MG63 (cell line): ENCODE results near the gene NCAPH2. TPM values are rescaled to one million over a fixed set of nuclear protein-coding genes. Genes with fewer than 3 reads are reported as not detected.
A peak's percentile ranks its signal among the peaks of the same experiment; 100 is the strongest.

Experiments
- DNase-seq: peaks from one replicate; pipeline ENCODE4 v3.0.0-alpha.2; 2020
- H3K27me3 ChIP-seq: fragments of 250-450 bp; sonication (Bioruptor Pico); 2 replicates; pipeline ENCODE4 v1.5.1; 2020; ENCODE audit warnings: mild to moderate bottlenecking, moderate library complexity
- H3K36me3 ChIP-seq: fragments of 250-450 bp; sonication (Bioruptor Pico); 2 replicates; pipeline ENCODE4 v1.5.1; 2020; ENCODE audit warnings: mild to moderate bottlenecking, moderate library complexity
- H3K4me3 ChIP-seq: fragments of 250-450 bp; sonication (Bioruptor Pico); 2 replicates; pipeline ENCODE4 v1.5.1; 2020; ENCODE audit warnings: mild to moderate bottlenecking, moderate library complexity
- H3K9me3 ChIP-seq: fragments of 250-450 bp; sonication (Bioruptor Pico); 2 replicates; pipeline ENCODE4 v1.5.1; 2020; ENCODE audit warnings: mild to moderate bottlenecking, moderate library complexity
- total RNA-seq: library from RNA; depleted of rRNA; stranded (reverse); fragments of >200 nt; shearing (Covaris generic); gene quantifications from 2 replicates; pipeline ENCODE4 v1.2.3, GENCODE V29; 2014; ENCODE audit warnings: low replicate concordance; rRNA removed

Gene NCAPH2
- total RNA-seq = 68.0 and 102 TPM in 2 replicates

DNA sequence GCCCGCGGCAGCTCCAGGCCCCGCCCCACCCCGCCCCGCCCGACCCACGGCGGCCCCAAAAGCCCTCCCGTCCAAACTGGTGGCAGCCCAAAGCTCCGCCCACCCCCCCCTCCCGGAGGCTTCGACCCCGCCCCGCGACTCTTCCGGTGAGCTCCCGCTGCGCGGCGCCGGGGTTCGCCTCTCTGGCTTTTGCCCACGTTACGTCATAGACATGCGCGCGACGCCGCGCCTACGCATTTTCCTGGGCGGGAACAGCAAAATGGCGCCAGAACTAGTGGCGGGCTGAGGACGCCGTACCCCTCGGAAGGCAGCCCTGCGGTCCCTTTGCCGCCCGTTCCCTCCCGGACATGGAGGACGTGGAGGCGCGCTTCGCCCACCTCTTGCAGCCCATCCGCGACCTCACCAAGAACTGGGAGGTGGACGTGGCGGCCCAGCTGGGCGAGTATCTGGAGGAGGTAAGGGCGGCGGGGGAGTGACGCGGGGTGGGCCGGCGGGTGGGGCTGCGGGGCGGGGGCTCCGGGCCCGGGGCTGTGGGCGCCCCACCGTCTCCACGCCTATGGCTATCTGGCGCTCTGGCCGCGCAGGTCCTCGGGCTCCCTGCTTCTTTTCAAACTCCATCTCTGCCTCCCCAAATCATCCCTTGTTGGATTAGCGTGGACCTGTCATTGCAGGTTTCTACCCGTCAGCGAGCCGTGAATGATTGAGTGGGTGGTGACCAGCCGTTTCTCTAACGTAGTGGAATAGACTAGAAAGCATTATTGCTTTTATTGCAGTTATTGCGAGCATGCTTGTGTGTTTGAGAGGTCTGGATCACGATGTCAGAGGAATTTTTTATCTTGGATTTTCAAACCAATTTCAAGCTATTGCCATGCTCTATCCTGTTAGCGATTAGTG, at the start of gene NCAPH2:
NCAPH2 (plus strand) TSS at position 234 of the 894 bp plus-strand sequence; CDS start at position 348, 114 bp downstream.
- Histone ChIP-seq H3K27me3 (no peaks in the 10 kb centered on the region), H3K4me3 (peak within 1 kb of the TSS; percentile 98), H3K36me3 (peaks cover 26% of the 10 kb centered on the region), H3K9me3 (no peaks in the 10 kb centered on the region)
- peak; percentile 89 for DNase-seq

DNA sequence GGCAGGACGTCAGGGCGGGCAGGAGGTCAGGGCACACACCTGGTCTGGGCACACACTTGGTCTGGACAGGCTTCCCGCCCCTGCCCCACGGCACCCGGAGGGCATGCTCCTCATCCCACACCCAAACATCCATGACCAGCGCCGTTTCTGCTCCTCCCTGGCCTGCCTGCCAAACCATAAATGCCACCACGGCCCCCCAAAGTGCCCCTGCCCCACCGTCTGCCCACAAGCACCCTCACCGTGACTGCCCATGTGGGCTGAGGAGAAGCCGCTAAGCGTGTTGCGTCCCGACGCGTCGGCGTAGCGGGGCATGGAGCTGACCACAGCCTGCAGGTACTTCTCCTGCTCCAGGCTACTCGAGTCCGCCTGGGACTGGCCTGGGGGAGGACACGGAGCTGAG, 49.0 kb upstream of the NCAPH2 start:
- H3K9me3 ChIP-seq = no peaks in the 10 kb centered on the region
- no peak for DNase-seq
- peaks cover 35% of the 10 kb centered on the region for H3K36me3 ChIP-seq
- H3K27me3 ChIP-seq = no peaks in the 10 kb centered on the region
- H3K4me3 ChIP-seq = no peak overlapping the region

DNA sequence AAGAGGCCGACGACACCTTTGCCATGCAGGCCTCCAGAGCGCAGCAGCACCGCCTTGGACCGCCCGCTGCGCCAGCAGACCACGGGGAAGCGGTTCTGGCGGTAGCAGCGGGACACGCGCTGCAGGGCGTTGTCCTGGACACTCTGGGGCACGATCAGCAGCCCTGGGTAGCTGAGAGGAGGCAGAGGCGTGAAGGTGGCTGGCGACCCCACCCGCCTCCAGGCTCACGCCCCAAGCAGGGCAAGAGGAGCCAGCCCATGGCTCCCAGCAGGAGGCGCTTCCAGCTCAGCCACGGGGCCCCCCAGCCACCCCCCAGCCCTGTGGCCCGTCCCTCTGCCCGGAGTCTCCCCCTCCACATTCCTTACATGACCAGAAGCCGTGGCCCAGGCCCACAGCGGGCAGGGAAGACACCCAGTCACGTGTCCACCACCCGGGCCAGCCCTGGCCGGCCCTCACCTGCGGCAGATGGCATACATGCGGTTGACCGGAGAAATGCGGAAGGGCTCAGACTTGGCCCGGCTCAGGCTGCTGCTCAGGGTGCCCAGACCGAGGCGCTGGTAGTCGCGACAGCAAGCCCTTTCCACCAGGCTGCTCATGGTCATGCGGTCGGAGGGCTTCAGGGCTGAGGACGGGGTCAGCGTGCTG, 48.4 kb upstream of the NCAPH2 start:
- H3K27me3 ChIP-seq = no peaks in the 10 kb centered on the region
- H3K9me3 ChIP-seq = no peaks in the 10 kb centered on the region
- no peak overlapping the region for H3K4me3 ChIP-seq
- peaks cover 35% of the 10 kb centered on the region for H3K36me3 ChIP-seq
- no peak for DNase-seq

DNA sequence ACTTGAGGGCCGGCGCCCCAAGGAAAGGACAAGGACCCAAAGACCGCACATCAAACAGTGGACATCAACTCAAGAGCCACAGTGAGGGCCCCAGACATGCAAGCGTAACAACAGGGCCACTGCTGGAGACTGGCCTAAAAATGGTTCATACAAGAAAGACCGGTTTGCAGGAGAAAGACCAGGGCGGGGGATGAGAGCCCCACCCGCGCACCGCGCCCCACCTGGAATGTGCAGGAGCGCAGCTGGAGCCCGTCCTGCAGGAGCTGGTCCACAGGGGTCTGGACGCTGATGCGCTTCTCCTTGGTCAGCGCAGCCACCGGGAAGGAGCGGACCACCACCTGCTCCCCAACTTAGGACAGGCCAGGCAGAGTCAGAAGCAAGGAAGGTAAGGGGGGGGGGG, 47.1 kb upstream of the NCAPH2 start:
- no peak overlapping the region for H3K4me3 ChIP-seq
- DNase-seq = no peak
- H3K9me3 ChIP-seq = no peaks in the 10 kb centered on the region
- H3K36me3 ChIP-seq = peaks cover 35% of the 10 kb centered on the region
- no peaks in the 10 kb centered on the region for H3K27me3 ChIP-seq

DNA sequence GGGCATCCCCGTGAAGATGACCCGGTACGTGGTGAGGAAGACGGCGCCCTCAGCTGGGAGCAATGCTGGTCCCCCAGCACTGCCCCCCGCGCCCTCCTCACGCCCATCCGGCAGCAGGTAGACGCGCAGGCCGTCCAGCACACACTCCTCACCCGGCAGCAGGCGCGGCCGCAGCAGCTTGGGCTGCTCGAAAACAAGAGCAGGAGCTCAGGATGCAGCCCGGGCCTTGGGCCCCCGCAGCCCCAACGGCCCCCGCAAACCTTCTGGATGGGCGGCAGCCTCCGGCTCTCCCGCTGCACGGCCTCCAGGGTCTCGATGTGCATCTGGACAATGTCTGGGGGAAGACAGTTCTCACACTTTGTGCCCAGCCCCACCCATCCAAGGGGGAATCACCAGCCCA, 46.5 kb upstream of the NCAPH2 start:
- H3K9me3 ChIP-seq = no peaks in the 10 kb centered on the region
- H3K4me3 ChIP-seq = no peak overlapping the region
- H3K36me3 ChIP-seq = peaks cover 35% of the 10 kb centered on the region
- no peaks in the 10 kb centered on the region for H3K27me3 ChIP-seq
- DNase-seq = no peak

GRCh38 chr22:50461979-50462540, 46.0 kb upstream of the NCAPH2 start:
- H3K36me3 ChIP-seq = peaks cover 33% of the 10 kb centered on the region
- H3K27me3 ChIP-seq = no peaks in the 10 kb centered on the region
- no peak for DNase-seq
- no peaks in the 10 kb centered on the region for H3K9me3 ChIP-seq
- no peak overlapping the region for H3K4me3 ChIP-seq

DNA sequence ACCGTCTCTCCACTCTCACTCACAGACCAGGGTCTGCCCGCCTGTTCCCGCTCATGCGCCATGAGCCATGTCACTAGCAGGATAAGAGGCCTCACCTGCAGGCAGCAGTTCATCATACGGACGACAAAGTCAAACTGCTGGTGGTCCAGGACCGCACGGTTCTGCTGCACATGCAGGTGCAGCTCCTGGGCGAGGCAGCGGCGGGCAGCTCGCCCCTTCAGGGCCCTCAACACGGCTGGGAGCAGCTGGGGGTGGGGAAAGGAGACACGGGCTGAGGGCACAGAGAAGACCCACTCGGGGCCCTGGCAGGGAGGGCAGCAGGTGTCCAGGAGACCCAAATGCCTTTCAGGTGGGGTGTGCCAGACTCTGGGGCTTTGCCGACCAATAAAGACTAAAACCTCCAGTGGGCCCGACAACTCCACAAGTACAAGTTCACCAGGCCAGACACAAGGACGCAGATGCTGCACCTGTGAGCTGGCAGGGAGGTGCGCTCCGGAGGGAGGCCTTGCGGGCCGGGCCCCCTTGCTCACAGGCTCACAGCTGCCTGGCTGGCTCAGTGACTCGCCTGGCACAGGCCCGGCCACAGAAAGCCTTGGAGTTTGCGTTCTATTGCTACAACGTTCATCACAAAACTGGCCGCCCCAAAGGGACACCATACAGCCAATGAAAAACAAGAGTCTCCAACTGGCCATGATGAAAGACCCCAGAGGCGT, 44.7 kb upstream of the NCAPH2 start:
- Histone ChIP-seq H3K9me3 (no peaks in the 10 kb centered on the region), H3K36me3 (peaks cover 32% of the 10 kb centered on the region), H3K4me3 (no peak overlapping the region), H3K27me3 (no peaks in the 10 kb centered on the region)
- DNase-seq = no peak

- H3K36me3 ChIP-seq = peaks cover 32% of the 10 kb centered on the region
These were observed 43.6 kb upstream of the NCAPH2 start for GRCh38 chr22:50464451-50464850.

GRCh38 chr22:50465066-50465930, 42.7 kb upstream of the NCAPH2 start:
- no peak for DNase-seq
- H3K4me3 ChIP-seq = no peak overlapping the region
- no peaks in the 10 kb centered on the region for H3K9me3 ChIP-seq
- H3K27me3 ChIP-seq = no peaks in the 10 kb centered on the region
- peaks cover 25% of the 10 kb centered on the region for H3K36me3 ChIP-seq

More at GRCh38 chr22:50464451-50464850, 43.6 kb upstream of the NCAPH2 start:
- Histone ChIP-seq H3K9me3 (no peaks in the 10 kb centered on the region), H3K27me3 (no peaks in the 10 kb centered on the region), H3K4me3 (no peak overlapping the region)
- no peak for DNase-seq

- no peaks in the 10 kb centered on the region for H3K27me3 ChIP-seq
- no peak overlapping the region for H3K4me3 ChIP-seq
- no peak for DNase-seq
- peaks cover 14% of the 10 kb centered on the region for H3K36me3 ChIP-seq
- no peaks in the 10 kb centered on the region for H3K9me3 ChIP-seq
These were observed 40.7 kb upstream of the NCAPH2 start for GRCh38 chr22:50467341-50467740.

GRCh38 chr22:50467773-50468440, 40.1 kb upstream of the NCAPH2 start:
- H3K4me3 ChIP-seq = no peak overlapping the region
- H3K9me3 ChIP-seq = no peaks in the 10 kb centered on the region
- no peaks in the 10 kb centered on the region for H3K27me3 ChIP-seq
- DNase-seq = no peak
- peaks cover 18% of the 10 kb centered on the region for H3K36me3 ChIP-seq

GRCh38 chr22:50468626-50469025, 39.4 kb upstream of the NCAPH2 start:
- H3K9me3 ChIP-seq = no peaks in the 10 kb centered on the region
- no peak overlapping the region for H3K4me3 ChIP-seq
- H3K27me3 ChIP-seq = no peaks in the 10 kb centered on the region
- DNase-seq = no peak
- H3K36me3 ChIP-seq = peaks cover 21% of the 10 kb centered on the region

- peak; percentile 56 for DNase-seq
- Histone ChIP-seq H3K27me3 (no peaks in the 10 kb centered on the region), H3K36me3 (peaks cover 16% of the 10 kb centered on the region), H3K9me3 (no peaks in the 10 kb centered on the region), H3K4me3 (no peak overlapping the region)
These were observed 38.4 kb upstream of the NCAPH2 start for GRCh38 chr22:50469377-50470305.

GRCh38 chr22:50470491-50470890, 37.5 kb upstream of the NCAPH2 start:
- no peak for DNase-seq
- no peak overlapping the region for H3K4me3 ChIP-seq
- H3K36me3 ChIP-seq = peaks cover 16% of the 10 kb centered on the region
- no peaks in the 10 kb centered on the region for H3K9me3 ChIP-seq
- H3K27me3 ChIP-seq = no peaks in the 10 kb centered on the region
